IMR-90 (cell line): ENCODE data around the gene DUS2. TPM values are rescaled to one million over a fixed set of nuclear protein-coding genes. Genes with fewer than 3 reads are reported as not detected.

Experiments used
- ATAC-seq: fragments of 200-7000 bp; cut with Tn5 transposase; 2 replicates; pipeline ENCODE4 v1.9.1; 2020; ENCODE audit warnings: low read depth, mild to moderate bottlenecking, moderate library complexity
- BruUV-seq: library from RNA; stranded (reverse); fragments of 400-500 nt; replicated peaks from 2 replicates; lab custom pipeline; 2021; lab: Mats Ljungman, UMichigan
- CTCF ChIA-PET: fragments of 300-600 bp; formaldehyde crosslinking; extraction: SDS; loops from one replicate; lab custom pipeline; 2021; ENCODE audit warnings: antibody characterized with exemption; lab: Yijun Ruan, JAX
- POLR2A ChIA-PET: fragments of 300-600 bp; sonication (Branson Sonifier 250); formaldehyde crosslinking; loops from one replicate; lab custom pipeline; 2022; ENCODE audit warnings: antibody characterized with exemption; ENCODE audit not compliant: unreplicated experiment; lab: Charles Lee
- DNase-seq: peaks from one replicate; pipeline ENCODE4 v3.0.0; 2013
- H2AFZ ChIP-seq: replicated peaks from 2 replicates; pipeline ENCODE3; 2013; ENCODE audit warnings: low read length, mild to moderate bottlenecking; ENCODE audit not compliant: poor library complexity
- H2AK5ac ChIP-seq: 2 replicates; pipeline ENCODE4 v1.6.1; 2013; ENCODE audit warnings: low read depth, low read length, inconsistent platforms
- H2AK9ac ChIP-seq: replicated peaks from 2 replicates; pipeline ENCODE3; 2013; ENCODE audit warnings: mild to moderate bottlenecking, low read depth, low read length, moderate library complexity; ENCODE audit not compliant: poor library complexity
- H2BK120ac ChIP-seq: 2 replicates; pipeline ENCODE4 v1.6.1; 2013; ENCODE audit warnings: low read depth, low read length, inconsistent platforms
- H2BK15ac ChIP-seq: 3 replicates; pipeline ENCODE4 v1.6.1; 2013; ENCODE audit warnings: low read depth, low read length, inconsistent platforms
- H2BK20ac ChIP-seq: 2 replicates; pipeline ENCODE4 v1.6.1; 2013; ENCODE audit warnings: low read depth, mild to moderate bottlenecking, inconsistent platforms, low read length, moderate library complexity
- H2BK5ac ChIP-seq: 2 replicates; pipeline ENCODE4 v1.6.1; 2013; ENCODE audit warnings: mild to moderate bottlenecking, low read depth, low read length, inconsistent platforms; ENCODE audit not compliant: poor library complexity, severe bottlenecking
- H3K14ac ChIP-seq: replicated peaks from 2 replicates; pipeline ENCODE4 v1.6.1; 2013; ENCODE audit warnings: low read depth, low read length, inconsistent platforms
- H3K18ac ChIP-seq: 2 replicates; pipeline ENCODE4 v1.6.1; 2013; ENCODE audit warnings: low read depth, low read length, control low read depth
- H3K23ac ChIP-seq: 2 replicates; pipeline ENCODE4 v1.6.1; 2013; ENCODE audit warnings: low read depth, low read length, inconsistent platforms
- H3K27ac ChIP-seq: 2 replicates; pipeline ENCODE4 v1.5.1; 2013; ENCODE audit warnings: mild to moderate bottlenecking, control low read depth, low read length; ENCODE audit not compliant: insufficient read depth
- H3K27me3 ChIP-seq: 2 replicates; pipeline ENCODE4 v1.6.1; 2013; ENCODE audit warnings: low read length; ENCODE audit not compliant: control insufficient read depth, insufficient read depth
- H3K36me3 ChIP-seq: 2 replicates; pipeline ENCODE4 v1.6.1; 2013; ENCODE audit warnings: low read length, mixed read lengths; ENCODE audit not compliant: control insufficient read depth, insufficient read depth
- H3K4ac ChIP-seq: 2 replicates; pipeline ENCODE4 v1.6.1; 2013; ENCODE audit warnings: low read depth, low read length, inconsistent platforms
- H3K4me1 ChIP-seq: 2 replicates; pipeline ENCODE4 v1.6.1; 2013; ENCODE audit warnings: low read length, mixed read lengths; ENCODE audit not compliant: control insufficient read depth, insufficient read depth
- H3K4me2 ChIP-seq: 2 replicates; pipeline ENCODE4 v1.6.1; 2013; ENCODE audit warnings: low read depth, mild to moderate bottlenecking, control low read depth, low read length, moderate library complexity
- H3K4me3 ChIP-seq: 2 replicates; pipeline ENCODE4 v1.5.1; 2013; ENCODE audit warnings: low read depth, mild to moderate bottlenecking, control low read depth, low read length, moderate library complexity; ENCODE audit not compliant: insufficient read depth
- H3K56ac ChIP-seq: 2 replicates; pipeline ENCODE4 v1.6.1; 2013; ENCODE audit warnings: low read length, inconsistent platforms; ENCODE audit not compliant: insufficient read depth; ENCODE audit errors: extremely low read depth
- H3K79me1 ChIP-seq, 2 experiments: 2 replicates each; pipeline ENCODE4 v1.6.1; 2013; ENCODE audit warnings: low read length in 2 of 2, inconsistent platforms in 1 of 2, low read depth in 1 of 2
- H3K9ac ChIP-seq: 2 replicates; pipeline ENCODE4 v1.6.1; 2013; ENCODE audit warnings: low read depth, low read length, control low read depth
- H3K9me1 ChIP-seq: 2 replicates; pipeline ENCODE4 v1.6.1; 2013; ENCODE audit warnings: low read length, inconsistent platforms; ENCODE audit not compliant: insufficient read depth
- H3K9me3 ChIP-seq: 2 replicates; pipeline ENCODE4 v1.6.1; 2013; ENCODE audit warnings: low read length; ENCODE audit not compliant: control insufficient read depth, insufficient read depth
- H4K20me1 ChIP-seq: 2 replicates; pipeline ENCODE4 v1.6.1; 2013; ENCODE audit warnings: low read length, inconsistent platforms; ENCODE audit not compliant: insufficient read depth
- H4K5ac ChIP-seq: 2 replicates; pipeline ENCODE4 v1.6.1; 2013; ENCODE audit warnings: mild to moderate bottlenecking, low read depth, low read length, control low read depth
- H4K8ac ChIP-seq, 2 experiments: 2 replicates each; pipeline ENCODE4 v1.6.1; 2013; ENCODE audit warnings: low read depth in 2 of 2, low read length in 2 of 2, control low read depth in 1 of 2, inconsistent platforms in 1 of 2
- H4K91ac ChIP-seq: 2 replicates; pipeline ENCODE4 v1.6.1; 2013; ENCODE audit warnings: low read depth, low read length, inconsistent platforms; ENCODE audit not compliant: insufficient read depth
- CEBPB ChIP-seq: IDR thresholded peaks from 2 replicates; pipeline ENCODE4 v1.6.1; 2012; ENCODE audit warnings: low read depth, low read length, improper control_type of control experiment
- CHD1 ChIP-seq: IDR thresholded peaks from 2 replicates; pipeline ENCODE4 v1.6.1; 2012; ENCODE audit warnings: low read depth, low read length, improper control_type of control experiment
- ELK1 ChIP-seq: fragments of 150-350 bp; IDR thresholded peaks from 2 replicates; pipeline ENCODE4 v1.6.1; 2016; ENCODE audit warnings: low read depth, mild to moderate bottlenecking, low read length, moderate library complexity, borderline replicate concordance
- MAFK ChIP-seq: IDR thresholded peaks from 2 replicates; pipeline ENCODE4 v1.6.1; 2012; ENCODE audit warnings: low read depth, low read length, improper control_type of control experiment
- MAZ ChIP-seq: IDR thresholded peaks from 2 replicates; pipeline ENCODE4 v1.6.1; 2012; ENCODE audit warnings: low read depth, mild to moderate bottlenecking, low read length, improper control_type of control experiment, moderate library complexity, borderline replicate concordance
- NFE2L2 ChIP-seq: fragments of 150-350 bp; IDR thresholded peaks from 2 replicates; pipeline ENCODE4 v1.6.1; 2016; ENCODE audit warnings: low read depth, mild to moderate bottlenecking, low read length
- RAD21 ChIP-seq: IDR thresholded peaks from 2 replicates; pipeline ENCODE4 v1.6.1; 2012; ENCODE audit warnings: low read length, improper control_type of control experiment
- RCOR1 ChIP-seq: IDR thresholded peaks from 2 replicates; pipeline ENCODE4 v1.6.1; 2012; ENCODE audit warnings: mild to moderate bottlenecking, low read length, improper control_type of control experiment; ENCODE audit not compliant: insufficient replicate concordance
- RFX5 ChIP-seq: IDR thresholded peaks from 2 replicates; pipeline ENCODE4 v1.8.0; 2012; ENCODE audit warnings: low read depth, mild to moderate bottlenecking, low read length, moderate library complexity
- SMC3 ChIP-seq: fragments of 150-350 bp; IDR thresholded peaks from 2 replicates; pipeline ENCODE4 v1.6.1; 2016; ENCODE audit warnings: low read depth, mild to moderate bottlenecking, antibody characterized with exemption, low read length, moderate library complexity
- USF2 ChIP-seq: fragments of 150-350 bp; IDR thresholded peaks from 2 replicates; pipeline ENCODE4 v1.6.1; 2017; ENCODE audit warnings: mild to moderate bottlenecking, antibody characterized with exemption, low read length, low read depth
- WGBS, 2 experiments: methylation state at CpG; one replicate each; pipeline versions ENCODE4 v1.1.5 to v1.1.7; 2013; ENCODE audit warnings: missing lambda C conversion rate in 2 of 2; ENCODE audit not compliant: insufficient read length in 1 of 2; ENCODE audit errors: extremely low coverage in 2 of 2; 5-methylcytosine and 5-hydroxymethylcytosine counted together
- dilution Hi-C: fragments of 300-500 bp; cut with HindIII; formaldehyde crosslinking; loops from one replicate; pipeline ENCODE4 v1.14.3; 2018; ENCODE audit warnings: low sequenced_read_pairs; ENCODE audit not compliant: unreplicated experiment
- in situ Hi-C: fragments of 300-500 bp; cut with MboI; formaldehyde crosslinking; loops from 3 replicates; pipeline ENCODE4 v1.14.3; 2019; ENCODE audit warnings: low sequenced_read_pairs, inconsistent platforms, mixed read lengths
- intact Hi-C: fragments of 100-400 bp; cut with micrococcal nuclease; formaldehyde crosslinking; loops from 2 replicates; pipeline ENCODE4 v1.10.0; 2022
- polyA plus RNA-seq, 3 experiments: library from polyadenylated mRNA; depleted of rRNA; stranded (reverse); fragments of >200 nt; gene quantifications; 2 replicates each; pipeline ENCODE4 v1.2.3, GENCODE V29; 2012; ENCODE audit warnings: low replicate concordance in 1 of 3
- total RNA-seq: library from RNA; depleted of rRNA; stranded (reverse); fragments of >200 nt; gene quantifications from 2 replicates; pipeline ENCODE4 v1.2.3, GENCODE V29; 2012

The DUS2 gene
- total and polyA plus RNA-seq, 2 of the 4 experiments (the other 2 are of a cell fraction): 15.8 to 30.5 TPM

- in situ Hi-C loops (no loop called here), dilution Hi-C loops (no loop called here), intact Hi-C loops (no loop called here)
- H3K56ac ChIP-seq: no peak overlapping the region
- no TSS peak for BruUV-seq
- H3K27ac ChIP-seq: no peak overlapping the region
- H3K4me2 ChIP-seq: no peak overlapping the region
- H3K27me3 ChIP-seq: peaks cover 29% of the 10 kb centered on the region
- H3K4ac ChIP-seq: no peak overlapping the region
- no peaks in the 10 kb centered on the region for H3K9me1 ChIP-seq
- H2AK5ac ChIP-seq: no peak overlapping the region
- H2BK15ac ChIP-seq: no peak overlapping the region
- H3K79me1 ChIP-seq: no peaks in the 10 kb centered on the region
- H2AFZ ChIP-seq: no peak overlapping the region
- no peak overlapping the region for H3K18ac ChIP-seq
- H2AK9ac ChIP-seq: no peak overlapping the region
- no peak overlapping the region for H4K8ac ChIP-seq
- no peak for TF ChIP-seq MAFK
- no peak for TF ChIP-seq MAZ
- no peak for TF ChIP-seq RCOR1
- TF ChIP-seq ELK1: no peak
- TF ChIP-seq CHD1: no peak
- TF ChIP-seq SMC3: no peak
- TF ChIP-seq CEBPB: no peak
- TF ChIP-seq RFX5: no peak
- no peak for TF ChIP-seq NFE2L2
- TF ChIP-seq USF2: no peak
- TF ChIP-seq RAD21: no peak
- H3K14ac ChIP-seq: no peak overlapping the region
- ChIA-PET CTCF (no interaction called here), POLR2A (no interaction called here)
- ATAC-seq (no peak), DNase-seq (no peak)
- WGBS, 2 experiments: 50% methylated on average over 5 of the region's 5 CpGs; no CpG with 5 or more reads in 1 of the 2 experiments
- no peak overlapping the region for H4K5ac ChIP-seq
- H3K23ac ChIP-seq: no peak overlapping the region
- H2BK20ac ChIP-seq: no peak overlapping the region
- H3K9me3 ChIP-seq: no peaks in the 10 kb centered on the region
- H3K4me3 ChIP-seq: no peak overlapping the region
- no peak overlapping the region for H2BK120ac ChIP-seq
- no peak overlapping the region for H2BK5ac ChIP-seq
- H3K4me1 ChIP-seq: no peaks in the 10 kb centered on the region
- H3K9ac ChIP-seq: no peak overlapping the region
- H4K20me1 ChIP-seq: no peaks in the 10 kb centered on the region; the same call in 1 of the 2 replicates
- no peak overlapping the region for H4K91ac ChIP-seq
- H3K36me3 ChIP-seq: no peaks in the 10 kb centered on the region
Observed at GRCh38 chr16:67977005-67977404, 46.1 kb upstream of the DUS2 start.
